B cell (primary cell): ENCODE results near the gene RBBP8. TPM values are rescaled to one million over a fixed set of nuclear protein-coding genes. Genes with fewer than 3 reads are reported as not detected.

Experiments used
- ATAC-seq: fragments of 200-7000 bp; cut with Tn5 transposase; one replicate; pipeline ENCODE4 v1.10.0; 2021; ENCODE audit warnings: low read depth, mild to moderate bottlenecking, moderate number of reproducible peaks, moderate library complexity
- CTCF ChIA-PET: fragments of 350-600 bp; sonication (Branson Sonifier 250); formaldehyde crosslinking; loops from one replicate; lab custom pipeline; 2021; ENCODE audit warnings: antibody characterized with exemption, inconsistent platforms; lab: Charles Lee
- POLR2A ChIA-PET: fragments of 350-600 bp; sonication (Branson Sonifier 250); formaldehyde crosslinking; loops from one replicate; lab custom pipeline; 2021; ENCODE audit warnings: antibody characterized with exemption; lab: Charles Lee
- DNase-seq: peaks from one replicate; pipeline ENCODE4 v3.0.0; 2013
- H2AFZ ChIP-seq: 2 replicates; pipeline ENCODE4 v1.6.1; 2012; ENCODE audit warnings: mild to moderate bottlenecking, low read depth, low read length; ENCODE audit not compliant: insufficient read depth, poor library complexity, severe bottlenecking
- H3K27ac ChIP-seq, 2 donors: 1 replicate in 1 of 2; 2 replicates in 1 of 2; pipeline ENCODE4 v1.5.1; 2012 to 2013; ENCODE audit warnings: low read length in 2 of 2, mild to moderate bottlenecking in 2 of 2, moderate library complexity in 1 of 2
- H3K27me3 ChIP-seq, 4 experiments: fragments of 200-600 bp in 1 of 4; sonication (generic) in 1 of 4; replicated peaks in 1 of 4; 1 replicate in 2 of 4; 2 replicates in 2 of 4; pipeline versions ENCODE4 v1.6.1 to v1.7.0; 2013 to 2016; ENCODE audit warnings: low read length in 3 of 4, mild to moderate bottlenecking in 2 of 4, mixed read lengths in 1 of 4, moderate library complexity in 1 of 4; ENCODE audit not compliant: insufficient read depth in 4 of 4, control insufficient read depth in 3 of 4; ENCODE audit errors: control extremely low read depth in 1 of 4
- H3K36me3 ChIP-seq, 2 experiments: replicated peaks in 1 of 2; 1 replicate in 1 of 2; 2 replicates in 1 of 2; pipeline versions ENCODE4 v1.6.1 to v1.7.1; 2013; ENCODE audit warnings: low read length in 1 of 2; ENCODE audit not compliant: insufficient read depth in 2 of 2, control insufficient read depth in 1 of 2; ENCODE audit errors: control extremely low read depth in 1 of 2, extremely low read depth in 1 of 2
- H3K4me1 ChIP-seq, 2 donors: fragments of 200-600 bp in 1 of 2; sonication (generic) in 1 of 2; 1 replicate in 1 of 2; 2 replicates in 1 of 2; pipeline versions ENCODE4 v1.5.1 to v1.6.1; 2013 to 2017; ENCODE audit warnings: low read length in 2 of 2; ENCODE audit not compliant: control insufficient read depth in 2 of 2, insufficient read depth in 2 of 2
- H3K4me2 ChIP-seq: replicated peaks from 2 replicates; pipeline ENCODE3; 2012; ENCODE audit warnings: mild to moderate bottlenecking, low read depth, low read length; ENCODE audit not compliant: poor library complexity, severe bottlenecking
- H3K4me3 ChIP-seq, 5 experiments: fragments of 200-600 bp in 1 of 5; sonication (generic) in 1 of 5; 1 replicate in 3 of 5; 2 replicates in 2 of 5; pipeline versions ENCODE4 v1.5.1 to v1.7.0; 2011 to 2016; ENCODE audit warnings: low read length in 4 of 5, mild to moderate bottlenecking in 4 of 5, low read depth in 2 of 5, control low read depth in 1 of 5, moderate library complexity in 1 of 5; ENCODE audit not compliant: insufficient read depth in 1 of 5; ENCODE audit errors: control extremely low read depth in 1 of 5, extremely low read depth in 1 of 5
- H3K79me2 ChIP-seq: fragments of 200-600 bp; sonication (generic); one replicate; pipeline ENCODE4 v1.6.0; 2016; ENCODE audit warnings: low read length; ENCODE audit not compliant: control insufficient read depth, insufficient read depth
- H3K9ac ChIP-seq: fragments of 200-600 bp; sonication (generic); 2 replicates; pipeline ENCODE4 v1.6.1; 2017; ENCODE audit warnings: mild to moderate bottlenecking, low read length, moderate library complexity
- H3K9me3 ChIP-seq, 3 donors: one replicate each; pipeline versions ENCODE4 v1.6.1 to v1.7.1; 2013; ENCODE audit warnings: low read length in 2 of 3; ENCODE audit not compliant: control insufficient read depth in 2 of 3, insufficient read depth in 1 of 3; ENCODE audit errors: control extremely low read depth in 1 of 3
- H4K20me1 ChIP-seq: 2 replicates; pipeline ENCODE4 v1.6.0; 2012; ENCODE audit warnings: mild to moderate bottlenecking, low read length; ENCODE audit not compliant: insufficient read depth, control insufficient read depth, poor library complexity, severe bottlenecking
- H3K27ac Mint-ChIP-seq: one replicate; pipeline ENCODE4 v1.8.0; 2021; ENCODE audit warnings: mixed read lengths
- H3K27me3 Mint-ChIP-seq: one replicate; pipeline ENCODE4 v1.8.0; 2021; ENCODE audit warnings: mixed read lengths
- H3K4me1 Mint-ChIP-seq: one replicate; pipeline ENCODE4 v1.8.0; 2021; ENCODE audit warnings: mixed read lengths
- H3K4me3 Mint-ChIP-seq: one replicate; pipeline ENCODE4 v1.8.0; 2021; ENCODE audit warnings: mixed read lengths
- H3K9me3 Mint-ChIP-seq: one replicate; pipeline ENCODE4 v1.8.0; 2022; ENCODE audit warnings: mixed read lengths; ENCODE audit not compliant: insufficient read depth
- CTCF ChIP-seq: fragments of 200-600 bp; IDR thresholded peaks from one replicate; pipeline ENCODE4 v1.8.0; 2022; ENCODE audit warnings: antibody characterized with exemption, mild to moderate bottlenecking
- EZH2 ChIP-seq: IDR thresholded peaks from 2 replicates; pipeline ENCODE4 v1.6.1; 2012; ENCODE audit warnings: borderline replicate concordance, low read depth, mild to moderate bottlenecking, moderate library complexity, low read length; ENCODE audit not compliant: insufficient read depth, poor library complexity, severe bottlenecking
- WGBS: methylation state at CpG from one replicate; pipeline ENCODE4 v1.1.5; 2013; ENCODE audit warnings: missing lambda C conversion rate; ENCODE audit not compliant: insufficient coverage; 5-methylcytosine and 5-hydroxymethylcytosine counted together
- intact Hi-C: fragments of 100-400 bp; cut with micrococcal nuclease; formaldehyde crosslinking; loops from one replicate; pipeline ENCODE4 v1.10.0; 2022
- polyA plus RNA-seq: library from polyadenylated mRNA; depleted of rRNA; stranded (reverse); fragments of >200 nt; gene quantifications from 2 replicates; pipeline ENCODE4 v1.2.3, GENCODE V29; 2012
- total RNA-seq, 2 donors: library from RNA; stranded (reverse); fragments of 120-200 nt in 1 of 2; gene quantifications; 1 replicate in 1 of 2; 2 replicates in 1 of 2; pipeline versions ENCODE4 v1.2.3 to v1.2.4, GENCODE V29; 2013 to 2022

RBBP8 gene
- total and polyA plus RNA-seq, 2 donors (not counting 1 experiment from before 2014, with no cell fraction given) = 2.9 to 18.0 TPM

GRCh38 chr18:23038712-23039111 lies 105.6 kb downstream of the RBBP8 start:
- H3K36me3 ChIP-seq = no peaks in the 10 kb centered on the region
- Mint-ChIP-seq H3K27ac (no peak overlapping the region), H3K27me3 (peaks cover 7% of the 10 kb centered on the region), H3K4me3 (no peak overlapping the region), H3K4me1 (no peaks in the 10 kb centered on the region), H3K9me3 (no peaks in the 10 kb centered on the region)
- H3K4me2 ChIP-seq = no peak overlapping the region
- no peaks in the 10 kb centered on the region for H3K4me1 ChIP-seq
- intact Hi-C loops = no loop called here
- ATAC-seq (no peak), DNase-seq (no peak)
- WGBS = 90% methylated on average over 1 of the region's 4 CpGs
- TF ChIP-seq CTCF = no peak
- TF ChIP-seq EZH2 = no peak
- peaks cover 0 to 4% (median 0%) of the 10 kb centered on the region in 4 experiments for H3K27me3 ChIP-seq
- ChIA-PET CTCF (no interaction called here), POLR2A (no interaction called here)
- no peak overlapping the region for H3K9ac ChIP-seq
- no peak overlapping the region for H3K27ac ChIP-seq
- no peaks in the 10 kb centered on the region for H3K79me2 ChIP-seq
- H4K20me1 ChIP-seq = no peaks in the 10 kb centered on the region
- peaks cover 0 to 7% (median 0%) of the 10 kb centered on the region in 3 donors for H3K9me3 ChIP-seq
- no peak overlapping the region for H3K4me3 ChIP-seq
- no peak overlapping the region for H2AFZ ChIP-seq

GRCh38 chr18:23042133-23042532 lies 109.0 kb downstream of the RBBP8 start:
- no peak for DNase-seq
- no peak for ATAC-seq
- H3K4me3 ChIP-seq = no peak overlapping the region
- POLR2A ChIA-PET = no interaction called here
- intact Hi-C loops = no loop called here
- H3K36me3 ChIP-seq = no peaks in the 10 kb centered on the region
- peaks cover 0 to 7% (median 0%) of the 10 kb centered on the region in 3 donors for H3K9me3 ChIP-seq
- H3K9me3 Mint-ChIP-seq = no peaks in the 10 kb centered on the region
- CTCF ChIA-PET = no interaction called here
- H3K4me2 ChIP-seq = no peak overlapping the region
- H3K27me3 Mint-ChIP-seq = peaks cover 7% of the 10 kb centered on the region
- no peak for TF ChIP-seq CTCF
- TF ChIP-seq EZH2 = no peak
- no peak overlapping the region for H2AFZ ChIP-seq
- no peak overlapping the region for H3K9ac ChIP-seq
- no peaks in the 10 kb centered on the region for H3K4me1 Mint-ChIP-seq
- no peak overlapping the region for H3K4me3 Mint-ChIP-seq
- no peak overlapping the region for H3K27ac ChIP-seq
- no peaks in the 10 kb centered on the region for H3K79me2 ChIP-seq
- peaks cover 0 to 12% (median 0%) of the 10 kb centered on the region in 4 experiments for H3K27me3 ChIP-seq
- no peak overlapping the region for H3K27ac Mint-ChIP-seq
- no peaks in the 10 kb centered on the region for H3K4me1 ChIP-seq
- no peaks in the 10 kb centered on the region for H4K20me1 ChIP-seq
